ENCODE measurements around the gene MAP3K2.

Gene MAP3K2

DNA sequence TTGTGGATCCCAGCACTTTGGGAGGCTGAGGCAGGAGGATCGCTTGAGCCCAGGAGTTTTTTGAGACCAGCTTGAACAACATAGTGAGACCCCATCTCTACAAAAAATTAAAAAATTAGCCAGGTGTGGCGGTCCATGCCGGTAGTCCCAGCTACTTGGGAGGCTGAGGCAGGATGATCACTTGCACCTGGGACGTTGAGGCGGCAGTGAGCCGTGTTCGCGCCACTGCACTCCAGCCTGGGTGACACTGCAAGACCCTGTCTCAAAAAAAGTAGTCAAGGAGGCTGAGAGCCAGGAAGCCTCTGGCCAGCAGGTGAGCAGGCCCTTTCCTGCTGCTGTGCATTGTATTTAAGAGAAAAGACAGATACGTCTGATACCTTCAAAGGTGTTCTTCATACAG is 19.3 kb upstream of the MAP3K2 start:
- DNase-seq (ENCODE audit: low read depth), result no peak

GRCh38 chr2:127406454-127406853 is 18.7 kb upstream of the MAP3K2 start:
- DNase-seq (ENCODE audit: low read depth), result no peak

GRCh38 chr2:127405255-127405610 is 17.5 kb upstream of the MAP3K2 start:
- DNase-seq (ENCODE audit: low read depth), result no peak

- no peak for DNase-seq (ENCODE audit: low read depth)
Measured at GRCh38 chr2:127404466-127405254, 16.9 kb upstream of the MAP3K2 start.

GRCh38 chr2:127403460-127403859 is 15.7 kb upstream of the MAP3K2 start:
- DNase-seq (ENCODE audit: low read depth), result no peak

GRCh38 chr2:127401757-127402695 is 14.3 kb upstream of the MAP3K2 start:
- no peak for DNase-seq (ENCODE audit: low read depth)

DNA sequence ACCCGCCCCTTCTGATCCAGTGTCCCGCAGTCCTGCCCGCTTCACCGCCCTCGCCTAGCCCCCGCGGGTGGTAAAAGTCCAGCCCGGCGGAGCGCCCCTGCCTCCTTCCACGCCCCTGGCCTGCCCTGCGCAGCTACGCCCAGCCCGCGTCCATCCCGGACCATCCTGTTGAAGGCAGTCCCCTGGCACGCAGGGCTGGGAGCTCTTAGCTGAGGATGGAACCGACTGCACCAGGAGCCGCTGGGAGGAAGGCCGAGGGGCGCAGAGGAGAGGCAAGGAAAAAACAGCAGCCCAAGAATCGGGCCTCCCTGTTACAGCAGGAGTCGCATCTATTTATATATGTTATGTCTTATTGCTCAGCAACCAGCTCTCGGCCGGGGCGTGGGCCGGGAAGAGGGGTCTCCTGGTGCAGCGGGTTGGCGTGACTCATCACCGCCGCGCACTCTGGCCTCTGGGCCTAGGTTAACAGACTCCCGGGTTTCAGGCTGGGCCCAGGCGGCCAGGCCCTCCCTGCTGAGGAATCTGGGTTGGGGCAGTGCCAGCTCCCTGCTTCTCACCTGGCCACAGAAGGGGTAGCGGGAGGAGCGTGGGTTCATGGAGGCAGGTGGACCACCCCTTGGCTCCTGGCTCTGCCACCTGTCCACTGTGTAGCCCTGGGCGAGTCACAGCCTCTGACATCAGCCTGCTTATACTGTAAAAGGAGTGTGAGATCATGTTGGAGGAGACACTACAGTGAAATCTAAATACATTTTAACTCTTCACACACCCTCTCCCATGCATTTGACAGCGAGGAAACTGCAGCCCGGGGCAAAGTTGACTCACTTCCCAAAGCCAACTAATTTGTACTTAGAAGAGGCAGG is 13.4 kb upstream of the MAP3K2 start:
- no peak for DNase-seq (ENCODE audit: low read depth)

- no peak for DNase-seq (ENCODE audit: low read depth)
Measured at GRCh38 chr2:127400533-127400896, 12.7 kb upstream of the MAP3K2 start.

- DNase-seq (ENCODE audit: low read depth), result no peak
Measured at GRCh38 chr2:127398239-127398590, 10.4 kb upstream of the MAP3K2 start.

DNA sequence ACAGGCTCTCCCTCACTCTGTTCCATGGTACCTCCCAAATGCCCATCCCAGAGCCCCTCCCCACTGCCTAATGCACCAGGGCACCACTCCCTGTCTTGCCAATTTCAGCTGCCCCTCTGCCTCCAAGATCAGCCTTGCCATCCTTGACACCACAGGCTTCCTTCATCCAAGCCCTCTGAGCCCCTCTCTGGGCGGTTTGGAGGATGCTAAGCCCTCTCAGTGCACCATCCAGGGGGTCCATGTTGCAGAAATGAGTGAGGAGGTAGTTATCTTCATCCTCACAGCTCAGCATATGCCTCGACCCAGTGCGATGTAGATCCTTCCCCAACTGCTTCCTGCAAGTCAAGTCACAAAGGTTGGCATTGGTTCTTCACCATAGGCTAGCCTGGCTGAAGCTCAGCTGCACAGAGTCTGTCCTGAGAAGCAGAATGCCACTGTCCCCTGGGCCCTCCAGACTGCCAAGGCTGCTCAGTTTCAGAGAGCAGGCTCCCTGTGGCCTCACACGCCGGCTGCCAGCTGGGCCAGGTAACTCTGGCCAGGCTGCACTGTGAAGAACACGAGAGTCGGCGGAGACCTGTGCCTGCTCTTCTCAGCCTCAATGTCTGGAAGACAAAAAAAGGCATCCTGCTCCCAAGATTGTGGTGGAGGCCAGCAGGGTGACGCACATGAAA is 9.9 kb upstream of the MAP3K2 start:
- DNase-seq (ENCODE audit: low read depth), result no peak

GRCh38 chr2:127394492-127394891 is 6.7 kb upstream of the MAP3K2 start:
- no peak for DNase-seq (ENCODE audit: low read depth)

DNA sequence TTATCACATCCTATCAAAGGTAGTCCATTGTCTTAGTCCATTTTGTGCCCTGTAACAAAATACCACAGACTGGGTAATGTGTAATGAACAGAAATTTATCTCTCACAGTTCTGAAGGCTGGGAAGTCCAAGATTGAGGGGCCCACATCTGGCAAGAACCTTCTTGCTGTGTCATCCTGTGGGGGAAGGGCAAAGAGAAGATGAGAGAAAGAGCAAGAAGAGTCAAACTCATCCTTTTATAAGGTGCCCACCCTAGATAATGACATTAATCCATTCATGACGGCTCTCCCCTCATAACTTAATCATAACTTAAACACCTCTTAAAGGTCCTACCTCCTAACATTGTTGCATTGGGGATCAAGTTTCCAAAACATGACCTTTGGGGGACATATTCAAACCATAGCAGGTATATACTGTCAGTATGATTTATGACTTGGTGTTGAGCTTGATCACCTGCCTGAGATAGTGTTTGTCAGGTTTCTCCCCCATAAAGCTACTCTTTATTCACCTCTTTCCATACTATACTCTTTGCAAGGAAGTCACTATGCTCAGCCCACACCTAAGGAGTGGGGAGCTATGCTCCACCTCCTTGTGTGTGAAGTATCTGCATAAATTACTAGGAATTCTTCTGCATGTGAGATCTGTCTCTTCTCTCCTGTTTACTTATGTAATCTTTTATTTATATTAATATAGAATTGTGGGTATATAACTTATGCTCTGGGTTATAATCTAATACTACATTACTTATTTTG is 5.2 kb upstream of the MAP3K2 start:
- no peak for DNase-seq (ENCODE audit: low read depth)

GRCh38 chr2:127392133-127392827 is 4.5 kb upstream of the MAP3K2 start:
- no peak for DNase-seq (ENCODE audit: low read depth)

- no peak for DNase-seq (ENCODE audit: low read depth)
Measured at GRCh38 chr2:127389778-127390435, 2.1 kb upstream of the MAP3K2 start.

DNA sequence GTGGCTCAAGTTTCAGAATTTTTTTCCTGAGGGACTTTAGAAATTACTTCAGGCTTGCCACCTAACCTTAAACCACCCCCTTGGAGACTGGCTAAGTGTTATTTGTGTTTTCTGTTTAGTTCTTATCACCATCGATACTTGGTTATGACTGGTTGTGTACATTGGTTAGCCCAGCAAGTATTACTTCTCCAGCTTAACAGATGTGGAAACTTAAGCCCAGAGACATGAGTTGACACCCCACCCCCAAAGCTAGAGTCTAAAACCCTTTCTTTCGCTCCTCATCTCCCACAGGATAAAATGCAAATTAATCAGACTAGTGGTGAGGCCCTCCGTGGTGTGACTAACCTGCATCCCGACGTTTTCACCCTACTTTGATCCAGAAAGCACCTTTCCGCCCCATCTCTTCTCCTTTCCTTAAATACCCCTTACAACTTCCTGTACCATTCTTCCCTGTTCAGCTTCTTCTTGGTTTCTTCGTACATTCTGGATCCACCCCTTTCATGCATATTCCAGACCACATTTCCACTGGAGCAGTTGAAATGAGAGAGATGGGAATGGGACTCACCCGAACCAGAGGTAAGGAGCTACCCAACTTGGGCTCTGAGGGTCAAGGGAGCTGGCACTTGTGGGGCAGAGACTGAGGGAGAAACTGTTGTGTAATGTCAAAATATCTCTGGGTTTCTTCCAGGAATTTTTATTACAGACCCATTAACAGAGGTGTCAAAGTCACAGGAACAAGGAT is 819 bp upstream of the MAP3K2 start:
- DNase-seq (ENCODE audit: low read depth), result no peak

- DNase-seq (ENCODE audit: low read depth), result peak; percentile 73
Measured at GRCh38 chr2:127386764-127387654, 766 bp downstream of the MAP3K2 start.

DNA sequence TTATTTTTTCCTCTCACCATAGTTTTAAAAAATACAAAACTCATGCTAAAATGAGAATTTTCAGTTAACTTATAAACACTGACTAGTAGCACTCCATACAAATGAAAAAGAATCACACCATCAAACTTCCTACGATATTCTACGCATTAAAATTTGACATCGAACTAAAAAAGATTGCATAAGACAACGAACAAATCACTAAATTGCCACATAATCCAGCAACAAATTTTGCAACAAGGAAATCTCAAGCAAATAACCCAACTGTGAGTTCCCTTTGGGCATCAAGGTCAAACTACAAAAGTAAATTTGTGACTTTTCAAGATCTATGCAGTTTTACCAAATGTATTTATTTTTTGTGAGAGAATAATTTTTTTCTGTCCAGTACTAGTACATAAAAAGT is 1.5 kb downstream of the MAP3K2 start:
- no peak for DNase-seq (ENCODE audit: low read depth)

- no peak for DNase-seq (ENCODE audit: low read depth)
Measured at GRCh38 chr2:127384529-127384928, 3.2 kb downstream of the MAP3K2 start.

All from activated T-cell treated with anti-CD3 and anti-CD28 coated beads for 1 hour (primary cell).